Type B pancreatic cell (in vitro differentiated cells): ENCODE measurements around the gene SRD5A1. TPM values are rescaled to one million over a fixed set of nuclear protein-coding genes. Genes with fewer than 3 reads are reported as not detected.
A peak's percentile ranks its signal among the peaks of the same experiment; 100 is the strongest.

Experiments
- DNase-seq: peaks from one replicate; pipeline ENCODE4 v3.0.0; 2021; ENCODE audit warnings: mixed read lengths; ENCODE audit not compliant: unreplicated experiment; ENCODE audit errors: extremely low spot score
- H3K27ac Mint-ChIP-seq: 2 replicates; pipeline ENCODE4 v1.8.0; 2021; ENCODE audit warnings: mild to moderate bottlenecking, mixed read lengths
- H3K27me3 Mint-ChIP-seq: 2 replicates; pipeline ENCODE4 v1.8.0; 2021; ENCODE audit warnings: mixed read lengths
- H3K36me3 Mint-ChIP-seq: 2 replicates; pipeline ENCODE4 v1.8.0; 2021; ENCODE audit warnings: mixed read lengths
- H3K4me1 Mint-ChIP-seq: one replicate; pipeline ENCODE4 v1.8.0; 2021; ENCODE audit warnings: mixed read lengths; ENCODE audit not compliant: unreplicated experiment
- H3K4me3 Mint-ChIP-seq: 2 replicates; pipeline ENCODE4 v1.8.0; 2021; ENCODE audit warnings: mild to moderate bottlenecking, mixed read lengths
- H3K9me3 Mint-ChIP-seq: 2 replicates; pipeline ENCODE4 v1.8.0; 2021; ENCODE audit warnings: mixed read lengths
- total RNA-seq: library from RNA; stranded (reverse); gene quantifications from 2 replicates; pipeline ENCODE4 v1.2.1, GENCODE V29; 2021; ENCODE audit warnings: low replicate concordance
- TF ChIP-seq, protein P1 (sequence below): fragments of 200-600 bp; sonication (generic); conservative IDR thresholded peaks from 2 replicates; pipeline ENCODE4 v1.5.0; 2021; ENCODE audit warnings: antibody characterized with exemption, mild to moderate bottlenecking

Gene SRD5A1
- total RNA-seq, 1 donor from 2014 or later = 23.1 TPM

DNA sequence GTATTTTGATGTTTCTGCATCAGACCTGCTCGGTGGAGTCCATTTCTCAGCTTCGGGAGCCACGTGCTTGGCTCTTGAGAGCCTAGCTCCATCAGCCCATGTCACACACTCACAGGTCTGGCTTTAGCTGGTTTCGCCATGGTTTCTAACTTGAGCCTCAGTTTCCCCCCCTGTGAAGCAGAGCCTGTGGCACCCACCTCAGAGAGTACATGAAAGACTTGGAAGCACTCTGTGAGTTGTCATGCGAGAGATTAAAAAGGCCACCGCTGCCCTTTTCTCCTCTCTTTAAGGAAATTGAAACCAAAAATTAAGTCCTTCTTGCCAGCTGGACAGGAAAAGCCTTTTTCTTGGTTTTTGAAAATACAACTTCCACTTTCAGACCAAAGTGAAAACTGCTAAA is 88.8 kb downstream of the SRD5A1 start:
- peak; percentile 22 for DNase-seq
- Mint-ChIP-seq H3K27me3 (no peaks in the 10 kb centered on the region), H3K36me3 (peaks cover 9% of the 10 kb centered on the region), H3K9me3 (no peaks in the 10 kb centered on the region), H3K27ac (no peak overlapping the region), H3K4me1 (peaks cover 87% of the 10 kb centered on the region), H3K4me3 (peak overlapping the region; percentile 44)
- TF ChIP-seq, protein P1, sequence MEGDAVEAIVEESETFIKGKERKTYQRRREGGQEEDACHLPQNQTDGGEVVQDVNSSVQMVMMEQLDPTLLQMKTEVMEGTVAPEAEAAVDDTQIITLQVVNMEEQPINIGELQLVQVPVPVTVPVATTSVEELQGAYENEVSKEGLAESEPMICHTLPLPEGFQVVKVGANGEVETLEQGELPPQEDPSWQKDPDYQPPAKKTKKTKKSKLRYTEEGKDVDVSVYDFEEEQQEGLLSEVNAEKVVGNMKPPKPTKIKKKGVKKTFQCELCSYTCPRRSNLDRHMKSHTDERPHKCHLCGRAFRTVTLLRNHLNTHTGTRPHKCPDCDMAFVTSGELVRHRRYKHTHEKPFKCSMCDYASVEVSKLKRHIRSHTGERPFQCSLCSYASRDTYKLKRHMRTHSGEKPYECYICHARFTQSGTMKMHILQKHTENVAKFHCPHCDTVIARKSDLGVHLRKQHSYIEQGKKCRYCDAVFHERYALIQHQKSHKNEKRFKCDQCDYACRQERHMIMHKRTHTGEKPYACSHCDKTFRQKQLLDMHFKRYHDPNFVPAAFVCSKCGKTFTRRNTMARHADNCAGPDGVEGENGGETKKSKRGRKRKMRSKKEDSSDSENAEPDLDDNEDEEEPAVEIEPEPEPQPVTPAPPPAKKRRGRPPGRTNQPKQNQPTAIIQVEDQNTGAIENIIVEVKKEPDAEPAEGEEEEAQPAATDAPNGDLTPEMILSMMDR = no peak

DNA sequence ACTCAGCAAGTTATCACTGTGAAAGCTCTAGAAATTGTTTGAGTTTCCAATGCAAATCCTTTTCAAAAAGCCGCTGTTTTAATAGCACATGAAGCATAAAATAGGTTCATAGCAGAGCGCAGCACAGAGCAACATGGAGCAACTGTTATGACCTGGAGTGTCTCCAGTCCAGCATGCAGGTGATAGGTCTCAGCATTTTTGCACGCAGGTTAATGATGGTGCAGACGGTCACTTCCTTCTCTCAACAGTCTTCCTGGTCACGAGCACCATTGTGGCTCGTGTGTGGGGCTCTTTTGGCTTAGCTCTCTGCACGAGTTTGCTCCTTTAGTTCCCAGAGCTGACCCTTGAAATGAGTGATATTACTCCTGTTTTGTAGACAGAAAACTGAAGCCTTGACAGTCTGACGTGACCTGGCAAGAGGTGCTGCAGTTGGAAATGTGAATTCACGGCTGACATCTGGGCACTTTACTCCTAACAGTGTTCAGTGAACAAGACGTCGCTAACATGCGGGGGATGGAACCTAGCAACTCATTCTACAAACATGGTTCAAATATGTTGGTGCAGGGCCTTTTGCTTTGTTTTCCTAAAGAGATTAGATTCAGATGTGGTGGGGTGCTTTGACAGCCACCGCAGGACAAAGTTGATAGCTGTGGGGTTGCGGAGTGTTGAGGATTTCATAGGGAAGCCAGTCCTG is 90.0 kb downstream of the SRD5A1 start:
- Mint-ChIP-seq H3K4me1 (peaks cover 86% of the 10 kb centered on the region), H3K4me3 (peak overlapping the region; percentile 60), H3K27ac (peak overlapping the region; percentile 83), H3K27me3 (no peaks in the 10 kb centered on the region), H3K9me3 (no peaks in the 10 kb centered on the region), H3K36me3 (peaks cover 12% of the 10 kb centered on the region)
- TF ChIP-seq, protein P1 = no peak
- DNase-seq = no peak

DNA sequence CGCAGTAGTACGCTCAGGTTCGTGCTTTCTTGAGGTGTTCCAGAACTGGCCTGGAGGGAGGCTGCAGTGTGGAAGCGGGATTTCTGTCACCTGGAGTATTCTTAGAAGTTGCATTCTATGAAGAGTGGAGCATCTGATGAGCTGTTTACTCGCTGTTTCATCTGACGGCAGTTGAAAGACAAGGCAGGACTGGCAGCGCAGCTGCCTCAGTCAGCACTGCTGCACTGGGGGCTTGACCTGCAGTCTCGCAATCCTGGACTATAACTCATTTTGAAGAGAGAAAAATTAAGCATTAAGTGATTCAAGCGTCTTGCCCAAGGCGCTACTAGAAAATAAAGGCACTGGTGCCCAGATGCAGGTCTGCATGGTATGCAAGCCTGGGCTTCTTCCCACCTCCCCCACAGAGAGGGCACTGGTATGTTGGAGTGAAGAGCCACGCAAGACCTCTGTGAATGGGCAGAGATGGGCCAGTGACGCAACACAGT is 90.6 kb downstream of the SRD5A1 start:
- Mint-ChIP-seq H3K4me3 (peak overlapping the region; percentile 60), H3K4me1 (peaks cover 83% of the 10 kb centered on the region), H3K9me3 (no peaks in the 10 kb centered on the region), H3K27ac (peak overlapping the region; percentile 83), H3K27me3 (no peaks in the 10 kb centered on the region), H3K36me3 (peaks cover 11% of the 10 kb centered on the region)
- DNase-seq = no peak
- TF ChIP-seq, protein P1 = no peak

Other genes with a start within 250 kb of the SRD5A1 start
- gene UBE2QL1, start 184.6 kb upstream of the SRD5A1 start, total RNA-seq = 5.6 and 6.9 TPM in 2 replicates
- gene NSUN2, start 396 bp upstream of the SRD5A1 start, total RNA-seq = 59.8 and 63.4 TPM in 2 replicates
- gene TENT4A, start 80.0 kb downstream of the SRD5A1 start, total RNA-seq = 21.7 and 34.1 TPM in 2 replicates